HK-2 (cell line): ENCODE measurements around the gene FSTL4.

Experiments
- DNase-seq: peaks from one replicate; pipeline ENCODE4 v3.0.0-alpha.2; 2018; ENCODE audit not compliant: unreplicated experiment

FSTL4 gene

DNA sequence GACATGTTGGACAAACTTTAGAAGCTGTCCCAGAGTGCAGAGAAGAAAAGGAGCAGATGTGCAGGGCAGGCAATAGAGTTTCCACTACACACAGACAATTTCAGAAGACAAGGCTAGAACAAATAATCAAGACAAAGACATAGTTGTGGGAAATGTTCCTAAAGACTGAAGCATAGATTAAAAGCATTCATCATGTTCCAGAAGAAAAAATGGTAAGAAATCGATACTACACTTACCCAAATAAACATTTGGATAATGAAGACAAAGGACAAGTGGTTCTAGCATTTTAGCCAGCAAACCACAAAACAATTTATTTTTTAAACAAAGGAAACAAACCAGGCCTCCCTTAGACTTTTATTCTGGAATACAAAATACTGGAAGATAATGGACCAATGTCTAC is 97.9 kb downstream of the FSTL4 start:
- DNase-seq = no peak

DNA sequence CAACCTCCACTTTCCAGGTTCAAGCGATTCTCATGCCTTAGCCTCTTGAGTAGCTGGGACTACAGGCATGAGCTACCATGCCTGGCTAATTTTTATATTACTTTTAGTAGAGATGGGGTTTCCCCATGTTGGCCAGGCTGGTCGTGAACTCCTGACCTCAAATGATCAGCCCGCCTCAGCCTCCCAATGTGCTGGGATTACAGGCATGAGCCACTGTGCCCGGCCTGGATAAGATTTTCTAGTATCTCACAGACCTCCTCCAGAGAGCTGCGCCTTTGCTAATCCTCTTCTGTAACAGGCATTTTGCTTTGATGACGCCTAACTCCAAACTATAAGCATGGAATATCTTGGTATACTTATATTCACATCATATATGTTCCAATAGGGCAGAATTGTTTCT is 99.4 kb downstream of the FSTL4 start:
- no peak for DNase-seq

DNA sequence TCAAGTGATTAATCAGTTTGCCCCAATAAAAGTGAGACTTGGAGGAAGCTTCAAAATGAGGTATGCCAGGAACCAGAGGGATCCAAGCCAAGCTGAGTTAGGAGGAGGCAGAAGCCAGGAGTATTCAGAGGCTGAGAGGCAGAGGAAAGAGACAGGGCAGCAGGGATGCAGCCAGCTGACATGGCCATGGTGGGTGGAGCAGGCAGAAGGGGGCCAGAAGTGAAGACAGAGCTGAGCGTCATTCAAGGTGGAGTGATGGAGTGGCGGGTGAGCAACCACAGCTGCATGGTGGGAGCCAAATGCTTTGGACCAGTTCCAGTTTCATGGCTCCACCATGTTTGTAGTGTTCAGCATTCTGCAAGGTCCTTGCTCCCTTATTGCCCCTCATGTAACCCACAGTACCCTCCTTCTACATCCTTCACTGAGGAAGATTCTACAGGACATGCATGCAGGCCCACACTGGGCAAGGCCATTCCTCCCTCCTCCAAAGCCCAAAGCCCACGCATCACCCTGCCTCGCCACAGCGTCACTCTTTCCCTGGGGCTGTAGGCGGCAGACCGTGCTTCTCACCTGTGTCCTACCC is 100.6 kb downstream of the FSTL4 start:
- DNase-seq = no peak

DNA sequence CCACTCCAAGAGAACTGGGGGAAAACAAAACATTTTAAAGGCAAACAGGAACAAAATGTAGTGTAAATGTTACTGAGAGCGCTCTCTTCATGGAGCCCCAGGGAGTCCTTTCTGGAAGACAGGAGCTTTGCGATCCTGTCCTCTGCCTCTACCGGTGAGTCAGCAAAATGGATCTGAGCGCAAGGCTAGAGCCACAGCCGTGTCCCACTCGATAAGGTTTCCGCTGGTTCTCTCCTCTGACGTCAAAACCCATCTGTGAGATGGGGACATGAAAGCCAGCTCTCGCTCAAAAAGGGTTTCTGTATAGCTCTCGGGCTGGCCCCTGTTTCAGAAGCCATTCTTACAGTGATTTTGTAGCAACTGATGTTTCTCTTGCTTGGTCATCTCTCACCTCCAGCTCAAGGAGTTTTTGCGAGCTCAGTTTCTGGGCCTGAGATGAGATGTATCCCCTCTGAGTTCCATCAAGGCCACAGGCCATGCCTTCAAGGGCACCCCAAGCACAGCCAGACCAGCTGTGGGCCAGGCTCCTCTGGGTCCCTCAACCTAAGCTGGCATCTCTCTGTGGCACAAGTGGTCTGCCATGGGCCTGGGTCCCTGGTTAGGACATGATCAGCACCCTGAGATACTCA is 101.6 kb downstream of the FSTL4 start:
- DNase-seq = no peak

DNA sequence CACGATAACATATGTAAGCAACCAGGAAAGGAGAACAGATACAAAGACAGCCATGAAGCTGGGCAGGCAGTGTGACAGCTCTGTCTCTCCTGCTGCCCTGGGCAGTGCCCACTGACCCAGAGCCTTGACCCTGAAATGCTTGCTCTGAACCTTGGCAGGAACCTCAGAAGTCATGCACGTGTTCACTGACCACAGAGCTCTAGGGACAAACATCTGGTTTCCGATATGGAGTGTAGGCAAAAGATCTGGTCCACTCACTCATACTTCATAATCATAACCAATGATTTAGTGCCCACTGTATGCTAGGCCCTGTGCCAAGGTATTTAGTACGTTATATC is 102.6 kb downstream of the FSTL4 start:
- DNase-seq = no peak

DNA sequence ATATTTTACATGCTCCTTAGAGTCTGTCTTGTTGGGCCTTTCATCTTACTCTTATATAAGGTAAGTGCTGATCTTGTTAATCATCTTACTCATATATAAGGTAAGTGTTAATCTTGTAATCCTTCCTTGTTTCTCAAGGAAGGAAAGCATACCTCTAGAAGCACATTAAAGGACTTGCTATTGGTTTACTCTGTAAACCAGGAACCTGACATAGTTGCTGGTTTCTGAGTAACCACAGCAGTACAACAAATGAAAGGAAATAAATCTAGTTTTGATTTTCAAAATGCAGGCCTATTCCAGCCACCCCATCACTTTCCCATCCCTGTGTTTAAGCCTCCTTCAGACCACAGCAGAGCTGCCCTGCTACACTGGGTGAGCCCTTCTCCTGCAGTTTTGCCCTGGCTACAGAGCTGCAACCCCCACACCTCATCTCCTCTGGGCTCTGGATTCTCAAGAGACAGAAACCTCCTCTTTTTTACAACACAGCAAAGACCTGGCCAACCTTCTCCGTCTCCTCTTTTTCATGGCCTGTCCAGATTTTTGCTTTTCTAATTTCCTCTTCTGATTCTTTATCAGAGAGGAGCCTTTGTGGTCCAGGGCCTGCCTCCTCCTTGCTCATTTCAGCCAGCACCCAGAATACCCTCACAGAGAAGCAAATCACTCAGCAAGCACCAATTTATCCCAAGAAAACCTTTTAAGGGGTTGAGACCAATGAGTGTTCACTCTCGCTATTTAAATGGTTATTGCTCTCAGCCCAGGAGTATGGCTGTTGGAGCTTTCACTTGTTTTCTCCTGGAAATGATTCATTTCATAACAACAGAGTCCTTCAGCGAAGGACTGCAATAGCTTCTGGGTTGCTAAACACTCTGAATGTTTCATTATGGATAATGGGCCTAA is 103.2 kb downstream of the FSTL4 start:
- DNase-seq = no peak

DNA sequence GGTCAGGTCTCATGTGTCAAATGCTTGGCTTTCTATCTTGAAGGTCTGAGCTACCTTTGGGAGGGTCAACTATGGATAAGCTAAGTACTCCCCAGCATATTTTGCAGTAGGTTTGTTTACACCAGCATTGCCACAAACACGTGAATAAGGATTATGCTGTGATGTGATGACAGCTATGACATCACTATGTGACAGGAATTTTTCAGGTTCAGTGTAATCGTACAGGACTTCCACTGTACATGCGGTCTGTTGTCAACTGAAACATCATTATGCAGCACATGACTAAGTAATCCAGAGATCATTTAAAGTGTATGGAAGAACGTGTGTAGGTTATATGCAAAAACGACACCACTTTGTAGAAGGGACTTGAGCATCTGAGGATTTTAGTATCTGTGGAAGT is 104.0 kb downstream of the FSTL4 start:
- DNase-seq = no peak

DNA sequence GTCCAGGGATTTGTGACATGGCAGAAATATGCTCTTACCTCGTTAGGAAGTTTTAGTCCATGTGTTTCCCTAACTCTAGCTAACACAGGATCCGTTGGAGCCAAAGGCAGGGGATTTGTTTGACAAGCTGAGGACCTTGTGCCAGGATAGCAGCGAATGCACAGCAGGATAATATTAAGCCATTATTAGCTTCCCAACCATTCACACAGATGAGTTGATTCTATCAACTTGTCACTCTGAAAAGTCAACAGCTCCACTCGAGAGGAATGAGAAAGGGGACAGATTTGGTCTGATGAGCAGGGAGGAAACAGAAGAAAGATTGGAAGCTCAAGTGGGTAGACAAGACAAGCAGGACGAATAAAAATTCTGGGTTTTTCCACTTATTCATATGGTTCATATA is 106.2 kb downstream of the FSTL4 start:
- no peak for DNase-seq

DNA sequence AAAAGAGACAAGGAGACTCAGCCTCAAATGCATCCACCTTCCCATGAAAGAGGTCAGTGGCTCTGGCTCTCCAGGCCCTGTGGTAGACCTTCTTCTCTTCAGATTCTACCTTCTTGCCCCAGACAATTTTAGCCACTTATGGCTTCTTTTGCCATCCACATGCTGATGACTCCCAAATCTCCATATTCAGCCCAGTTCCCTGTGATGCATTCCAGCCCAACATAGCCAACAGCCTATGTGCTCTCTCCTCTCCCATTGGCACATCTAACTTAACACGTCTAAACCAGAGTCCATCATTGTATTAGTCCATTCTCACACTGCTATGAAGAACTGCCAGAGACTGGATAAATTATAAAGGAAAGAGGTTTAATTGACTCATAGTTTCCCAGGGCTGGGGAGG is 108.8 kb downstream of the FSTL4 start:
- no peak for DNase-seq

DNA sequence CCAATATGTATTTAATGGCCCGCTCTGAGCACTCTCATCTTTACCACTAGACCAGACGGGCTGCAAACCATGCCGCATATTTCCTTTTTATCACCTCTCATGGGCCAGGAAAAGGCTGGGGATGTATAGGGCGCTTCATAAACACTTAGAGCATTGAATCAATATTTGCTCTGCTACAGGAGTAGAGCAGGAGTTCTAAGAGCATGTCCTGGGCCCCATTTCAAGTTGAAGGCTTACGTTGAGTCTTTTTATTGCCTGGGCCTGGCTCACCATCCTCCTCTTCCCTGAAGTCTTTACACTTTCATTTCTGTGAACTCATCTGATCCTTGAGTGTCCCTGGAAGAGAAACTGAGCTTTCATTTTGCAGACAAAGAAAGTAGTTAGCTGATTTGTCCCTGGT is 112.4 kb downstream of the FSTL4 start:
- no peak for DNase-seq

DNA sequence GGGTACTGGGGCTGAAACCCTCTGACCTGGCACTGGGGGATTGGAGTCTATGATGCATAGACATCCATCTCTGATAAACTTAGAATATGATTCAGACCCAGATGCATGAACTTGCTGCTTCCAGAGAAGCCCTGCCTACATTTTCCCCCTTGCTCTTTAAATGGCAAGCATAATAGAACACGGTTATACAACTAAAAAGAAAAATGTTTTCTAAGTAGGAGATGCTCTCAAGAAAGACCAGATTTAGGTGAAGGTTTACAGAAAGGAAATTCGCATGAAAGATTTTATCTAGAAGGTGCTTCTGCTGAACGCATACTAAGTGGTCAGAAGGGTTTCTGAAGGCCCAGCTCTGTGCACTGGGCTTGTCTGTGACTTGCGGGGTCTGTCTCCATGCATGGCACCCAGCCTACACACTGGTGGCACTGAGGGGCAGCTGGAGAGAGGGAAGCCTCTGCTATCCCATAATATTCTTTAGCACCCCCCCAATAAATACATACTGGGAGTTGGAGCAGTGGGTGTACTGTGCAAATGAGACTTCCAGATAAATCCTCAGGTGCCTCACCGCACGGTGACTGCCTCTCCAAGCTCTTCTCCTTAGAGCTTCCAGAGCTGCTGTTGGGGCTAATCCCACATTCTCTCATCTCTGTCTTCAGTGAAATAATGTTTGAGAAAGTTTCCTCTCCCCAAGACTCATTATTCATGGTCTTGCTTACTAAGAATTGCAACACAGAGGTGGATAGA is 114.6 kb downstream of the FSTL4 start:
- no peak for DNase-seq

DNA sequence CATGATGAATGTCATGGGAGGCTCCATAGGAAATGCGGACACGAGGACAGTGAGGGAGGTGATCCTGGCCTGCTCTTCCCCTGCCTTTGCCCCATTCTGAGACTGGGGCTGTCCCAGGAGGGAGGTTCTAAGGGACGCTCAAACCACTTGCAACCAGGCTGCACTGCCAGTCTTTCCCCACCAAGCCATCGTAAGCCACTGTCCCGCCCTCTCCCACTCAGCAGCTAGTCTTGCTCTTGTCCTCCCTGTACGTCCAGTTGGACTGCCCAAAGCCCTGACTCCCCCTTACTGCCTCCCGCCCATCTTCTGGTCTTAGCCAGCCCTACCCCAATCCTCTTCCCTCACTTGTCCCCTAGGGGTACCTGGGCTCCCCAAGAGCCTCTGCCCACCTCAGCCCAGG is 115.7 kb downstream of the FSTL4 start:
- DNase-seq = no peak

DNA sequence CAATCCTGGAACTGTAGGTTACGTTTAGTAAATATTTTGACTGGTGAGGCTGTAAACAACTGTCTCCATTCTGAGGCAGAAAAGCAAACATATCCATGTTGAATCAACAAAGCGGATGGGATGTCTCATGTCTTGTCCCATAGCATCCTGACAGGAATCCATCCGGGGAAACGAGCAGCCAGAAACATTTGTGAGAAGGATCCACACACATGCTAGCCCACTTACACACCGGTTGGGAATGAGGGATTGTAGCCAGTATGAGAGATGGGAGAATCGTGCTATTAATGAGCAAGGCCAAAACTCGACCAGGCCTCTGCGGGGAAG is 117.5 kb downstream of the FSTL4 start:
- no peak for DNase-seq

DNA sequence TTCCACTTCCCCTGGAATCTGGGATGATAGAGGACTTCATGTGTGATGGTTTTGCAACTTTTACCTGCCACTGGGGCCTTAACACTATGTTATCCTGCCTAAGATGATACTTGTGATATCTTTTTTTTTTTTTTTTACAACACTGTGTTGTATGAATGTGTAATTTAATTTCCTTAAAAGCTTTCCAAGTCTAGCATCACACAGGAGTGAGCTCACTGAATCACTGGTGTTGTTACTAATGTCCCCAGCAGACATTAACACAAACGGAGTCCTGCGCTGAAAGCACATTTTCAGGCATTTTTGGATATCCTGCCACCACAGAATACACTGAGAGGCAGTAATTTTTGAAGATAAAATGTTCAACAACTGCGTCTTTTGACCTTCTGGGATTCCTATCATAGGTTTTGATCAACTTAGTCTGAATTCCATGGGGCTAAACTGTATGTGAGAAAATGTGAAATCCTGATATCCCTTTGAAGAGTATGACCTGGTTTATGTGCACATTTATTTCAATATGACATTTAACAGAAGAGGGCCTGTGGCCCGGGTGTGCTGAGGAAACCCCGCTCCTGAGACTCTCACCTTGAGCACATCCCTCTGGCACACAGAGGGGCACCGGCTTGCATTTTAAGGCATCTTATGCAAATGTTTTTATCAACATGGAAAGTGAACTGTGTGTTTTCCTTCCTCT is 118.0 kb downstream of the FSTL4 start:
- DNase-seq = no peak

DNA sequence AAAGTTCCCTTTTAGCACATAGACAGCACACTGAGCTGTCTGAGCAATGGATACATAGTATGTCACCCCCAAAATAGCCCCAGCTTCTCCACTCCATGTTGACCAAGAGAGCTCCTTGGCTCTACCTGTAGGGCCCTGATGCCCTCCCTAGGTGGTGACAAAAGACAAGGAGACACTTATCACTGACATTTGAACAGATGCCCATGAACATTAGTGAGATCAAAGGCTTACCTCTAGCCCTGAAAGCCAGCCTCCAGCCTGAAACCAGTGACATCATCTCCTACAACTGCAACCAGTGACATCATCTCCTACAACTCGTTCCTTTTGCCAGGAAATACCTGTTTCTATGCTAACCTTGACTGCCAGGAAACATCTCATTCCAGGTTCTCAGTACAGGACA is 122.7 kb downstream of the FSTL4 start:
- DNase-seq = no peak

DNA sequence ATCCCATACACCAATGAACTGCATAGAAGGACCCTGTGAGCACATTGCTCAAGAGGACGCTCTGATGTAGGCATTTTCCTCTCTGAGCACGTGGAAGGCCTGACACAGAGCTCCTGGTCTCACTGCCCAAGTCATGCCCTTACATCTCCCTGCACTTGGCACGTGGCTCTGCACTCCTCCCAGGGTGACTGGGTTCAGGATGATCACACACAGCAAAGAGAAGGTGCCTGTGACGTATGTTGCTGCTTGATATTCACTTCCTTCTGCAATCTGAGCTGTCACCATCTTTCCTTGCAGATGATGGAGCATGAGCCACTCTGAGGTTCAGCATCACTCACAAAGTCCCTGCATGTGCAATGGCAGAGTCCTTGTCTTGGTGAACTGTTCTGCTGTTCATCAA is 125.2 kb downstream of the FSTL4 start:
- no peak for DNase-seq

DNA sequence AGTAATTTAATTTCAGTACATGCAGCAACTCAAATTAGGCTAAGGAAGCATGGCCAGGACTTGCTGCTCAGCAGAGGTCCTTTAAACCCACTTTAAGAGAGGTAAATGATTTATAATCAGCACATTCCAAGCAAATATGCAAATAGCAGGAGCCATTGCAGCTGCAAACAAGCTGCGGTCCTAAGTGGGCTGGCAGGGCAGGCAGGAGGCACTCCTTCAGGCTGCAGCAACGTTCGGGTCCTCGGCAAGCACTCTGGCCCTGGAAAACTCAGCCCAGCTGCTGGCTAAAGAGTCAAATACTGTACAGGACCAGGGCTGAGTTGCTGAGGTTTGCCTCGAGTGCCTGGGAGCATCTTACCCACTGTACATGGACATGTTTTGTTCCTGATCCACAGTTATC is 126.9 kb downstream of the FSTL4 start:
- no peak for DNase-seq

DNA sequence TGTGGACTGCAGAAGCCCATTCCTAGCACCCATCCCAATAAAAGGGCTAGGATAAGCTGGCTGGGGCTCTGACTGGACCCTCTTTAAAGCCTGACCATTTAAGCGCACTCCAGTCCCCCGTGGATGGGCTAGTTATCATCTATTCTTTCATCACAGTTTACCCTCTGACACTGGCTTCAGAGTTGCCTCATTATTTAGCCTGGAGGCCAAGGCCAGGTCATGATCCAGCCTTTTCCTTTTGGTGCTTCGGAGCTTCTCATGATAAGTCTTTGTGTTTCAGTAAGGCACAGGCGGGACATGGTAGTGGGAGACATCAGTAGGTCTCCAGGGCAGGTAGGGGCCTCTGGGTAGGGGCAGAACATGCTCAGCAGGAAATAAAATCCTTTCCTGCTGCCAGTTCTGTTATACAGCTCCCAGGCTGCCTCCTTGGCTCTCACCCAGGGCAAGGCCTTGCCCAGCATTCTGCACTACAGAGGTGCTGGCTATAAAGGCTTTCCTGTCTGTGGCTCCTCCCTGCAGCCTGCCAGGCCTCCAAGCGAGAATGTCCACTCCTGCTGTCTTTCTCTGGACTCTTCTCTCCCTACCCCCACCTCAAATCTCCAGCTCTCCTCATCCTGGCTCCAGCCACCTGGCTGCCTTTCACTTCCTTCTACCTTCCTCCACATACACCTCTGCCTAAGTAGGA is 128.8 kb downstream of the FSTL4 start:
- no peak for DNase-seq

DNA sequence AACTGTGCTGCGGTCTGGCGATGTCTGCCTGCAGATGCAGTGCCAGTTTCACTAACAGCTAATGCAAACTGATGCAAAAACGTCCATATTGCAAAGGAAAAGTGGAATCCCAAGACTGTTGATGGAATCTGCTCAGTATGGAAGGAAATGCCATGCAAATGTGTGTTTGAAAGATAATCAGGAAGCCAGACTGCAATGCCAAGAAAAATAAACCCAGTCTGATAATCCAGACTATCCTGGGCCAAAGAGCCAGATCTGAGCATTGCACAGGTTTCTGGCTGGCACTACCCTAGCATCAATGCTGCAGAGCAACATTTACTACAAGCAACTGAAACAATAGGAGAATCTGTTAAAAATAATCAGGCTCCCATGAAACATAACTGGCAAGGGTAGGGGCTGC is 130.3 kb downstream of the FSTL4 start:
- DNase-seq = no peak

DNA sequence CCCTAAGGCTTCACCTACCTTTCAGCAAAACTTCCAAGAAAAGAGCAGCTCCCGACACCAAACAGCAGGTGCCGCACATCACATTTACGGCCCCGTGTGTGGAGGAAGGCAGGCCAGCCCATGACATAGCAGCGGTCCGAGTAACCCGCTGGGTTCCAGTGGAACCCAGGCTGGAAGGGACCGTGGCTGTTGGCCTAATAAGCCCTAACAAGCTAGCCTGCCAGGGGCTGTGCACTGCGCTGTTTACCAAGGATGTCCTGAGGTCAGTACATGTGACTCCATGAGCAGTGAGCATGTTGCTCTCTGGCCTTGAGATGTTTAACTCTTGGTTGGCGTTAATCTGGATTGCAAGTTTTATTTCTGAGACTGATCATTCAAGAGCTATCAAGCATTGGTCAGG is 131.5 kb downstream of the FSTL4 start:
- no peak for DNase-seq

DNA sequence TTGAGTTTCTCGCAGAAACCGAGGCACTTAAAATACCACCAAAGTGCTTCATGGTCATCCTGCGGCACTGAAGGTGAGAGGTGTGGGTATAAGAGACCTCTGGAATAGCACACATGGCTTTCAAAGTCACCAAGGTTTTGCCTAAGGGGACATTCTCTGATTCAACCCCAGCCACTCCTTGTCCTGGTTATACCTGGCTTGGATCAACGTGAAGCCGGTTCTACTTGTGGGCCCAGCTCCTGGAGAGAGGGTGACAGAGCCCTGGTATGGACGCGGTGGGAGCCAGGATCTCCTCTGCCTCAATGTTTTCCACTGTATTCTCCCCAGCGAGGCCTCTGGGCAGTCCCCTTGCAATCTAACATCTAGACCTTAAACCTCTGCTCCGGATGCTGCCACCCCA is 132.0 kb downstream of the FSTL4 start:
- DNase-seq = no peak
